Measurements from ENCODE around the gene STK16. TPM values are rescaled to one million over a fixed set of nuclear protein-coding genes. Genes with fewer than 3 reads are reported as not detected.
"Not testable (repeated sequence)": the region's sequence is repeated elsewhere in the genome, so short reads cannot be mapped to it uniquely, and the experiment has no call there.

STK16 gene
- total and polyA plus RNA-seq, 8 donors, result 1.2 to 55.9 (median 36.4) TPM

DNA sequence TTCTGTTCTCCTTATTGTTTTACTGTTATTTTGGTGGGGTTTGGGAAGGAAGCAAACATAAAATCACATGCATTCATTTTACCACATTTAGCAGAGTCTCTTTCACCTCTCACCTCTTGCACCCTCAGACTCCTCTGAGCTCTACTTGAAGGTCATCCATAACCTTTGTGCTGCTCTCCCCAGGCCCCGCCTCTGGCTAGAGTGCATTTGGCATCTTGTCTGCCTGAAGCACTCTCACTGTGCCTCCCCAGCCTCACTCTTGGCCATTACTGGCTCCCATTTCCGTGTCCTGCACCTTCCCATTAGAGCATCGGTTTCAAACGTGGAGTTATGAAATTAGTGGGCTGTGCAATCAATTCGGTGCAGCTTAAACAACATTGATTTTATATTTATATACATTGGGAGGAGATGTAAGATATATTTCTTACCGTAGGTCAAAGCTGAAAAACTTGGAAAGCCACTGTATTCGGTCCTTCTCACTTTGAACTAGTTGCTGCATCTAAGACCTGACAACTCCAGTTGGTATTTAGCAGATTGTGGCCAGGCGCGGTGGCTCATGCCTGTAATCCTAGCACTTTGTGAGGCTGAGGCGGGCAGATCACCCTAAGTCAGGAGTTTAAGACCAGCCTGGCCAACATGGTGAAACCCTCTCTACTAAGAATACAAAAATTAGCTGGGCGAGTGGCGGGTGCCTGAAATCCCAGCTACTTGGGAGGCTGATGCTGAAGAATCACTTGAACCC lies 45.6 kb upstream of the STK16 start:
- Histone ChIP-seq H3K27ac (no peak overlapping the region), H3K4me3 (no peak overlapping the region), H3K4me1 (peaks cover 0 to 9% (median 3%) of the 10 kb centered on the region in 4 donors), H3K9me3 (no peaks in the 10 kb centered on the region), H3K27me3 (peaks cover 0 to 8% (median 0%) of the 10 kb centered on the region in 3 donors), H3K36me3 (no peaks in the 10 kb centered on the region)
- TF ChIP-seq POLR2AphosphoS5 (IDR thresholded peaks at IDR 0.05) (no peak), POLR2A (IDR thresholded peaks at IDR 0.05) (no peak), EP300 (IDR thresholded peaks at IDR 0.05) (no peak)
- TF ChIP-seq, protein P1, sequence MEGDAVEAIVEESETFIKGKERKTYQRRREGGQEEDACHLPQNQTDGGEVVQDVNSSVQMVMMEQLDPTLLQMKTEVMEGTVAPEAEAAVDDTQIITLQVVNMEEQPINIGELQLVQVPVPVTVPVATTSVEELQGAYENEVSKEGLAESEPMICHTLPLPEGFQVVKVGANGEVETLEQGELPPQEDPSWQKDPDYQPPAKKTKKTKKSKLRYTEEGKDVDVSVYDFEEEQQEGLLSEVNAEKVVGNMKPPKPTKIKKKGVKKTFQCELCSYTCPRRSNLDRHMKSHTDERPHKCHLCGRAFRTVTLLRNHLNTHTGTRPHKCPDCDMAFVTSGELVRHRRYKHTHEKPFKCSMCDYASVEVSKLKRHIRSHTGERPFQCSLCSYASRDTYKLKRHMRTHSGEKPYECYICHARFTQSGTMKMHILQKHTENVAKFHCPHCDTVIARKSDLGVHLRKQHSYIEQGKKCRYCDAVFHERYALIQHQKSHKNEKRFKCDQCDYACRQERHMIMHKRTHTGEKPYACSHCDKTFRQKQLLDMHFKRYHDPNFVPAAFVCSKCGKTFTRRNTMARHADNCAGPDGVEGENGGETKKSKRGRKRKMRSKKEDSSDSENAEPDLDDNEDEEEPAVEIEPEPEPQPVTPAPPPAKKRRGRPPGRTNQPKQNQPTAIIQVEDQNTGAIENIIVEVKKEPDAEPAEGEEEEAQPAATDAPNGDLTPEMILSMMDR (IDR thresholded peaks at IDR 0.05), result no peak
- intact Hi-C loops (cut with DNase I; ENCODE audit: low total_unique reads), result no loop called here
- DNase-seq, result no peak
- 86 to 91% (median 88%) methylated on average over 12 of the region's 12 CpGs for WGBS, 5 donors

GRCh38 chr2:219200502-219201326 lies 44.6 kb upstream of the STK16 start:
- H3K36me3 ChIP-seq; H3K4me3 ChIP-seq; H3K27ac ChIP-seq; H3K27me3 ChIP-seq; H3K4me1 ChIP-seq; H3K9me3 ChIP-seq; intact Hi-C loops (cut with DNase I; ENCODE audit: low total_unique reads): not testable (repeated sequence)
- peak in 1 of 2 donors; percentile 5 for DNase-seq
- 68 to 75% (median 71%) methylated on average over 24 to 26 of the region's 26 CpGs for WGBS, 5 donors

GRCh38 chr2:219201331-219201730 lies 43.9 kb upstream of the STK16 start:
- H3K36me3 ChIP-seq; DNase-seq; H3K27me3 ChIP-seq; intact Hi-C loops (cut with DNase I; ENCODE audit: low total_unique reads); H3K27ac ChIP-seq; H3K4me3 ChIP-seq; H3K9me3 ChIP-seq: not testable (repeated sequence)
- peaks cover 0 to 15% (median 10%) of the 10 kb centered on the region in 4 donors for H3K4me1 ChIP-seq
- WGBS, 5 donors, result 88 to 92% (median 91%) methylated on average over 11 to 21 of the region's 21 CpGs

DNA sequence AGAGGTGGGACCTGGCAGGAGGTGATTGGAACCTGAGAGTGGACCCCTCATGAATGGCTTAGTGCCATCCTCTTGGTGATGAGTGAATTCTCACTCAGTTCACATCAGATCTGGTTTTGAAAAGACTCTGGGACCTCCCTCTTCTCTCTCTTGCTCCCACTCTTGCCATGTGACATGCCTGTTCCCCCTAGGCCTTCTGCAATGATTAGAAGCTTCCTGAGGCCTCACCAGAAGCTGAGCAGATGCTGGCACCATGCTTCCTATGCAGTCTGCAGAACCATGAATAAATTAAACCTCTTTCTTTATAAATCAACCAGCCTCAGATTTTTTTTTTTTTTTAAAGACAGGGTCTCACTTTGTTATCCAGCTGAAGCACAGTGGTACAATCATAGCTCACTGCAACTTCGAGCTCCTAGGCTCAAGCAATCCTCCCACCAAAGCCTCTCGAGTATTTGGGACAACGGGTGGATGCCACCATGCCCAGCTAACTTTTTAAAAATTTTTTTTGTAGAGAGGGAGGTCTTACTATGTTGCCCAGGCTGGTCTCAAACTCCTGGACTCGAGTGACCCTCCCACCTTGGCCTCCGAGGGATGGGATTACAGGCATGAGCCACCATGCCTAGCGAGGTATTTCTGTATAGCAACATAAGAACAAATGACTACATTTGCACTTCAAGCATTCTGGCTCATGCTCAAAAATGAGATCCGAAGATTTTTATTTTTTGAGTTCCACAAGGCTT lies 40.7 kb upstream of the STK16 start:
- H3K36me3 ChIP-seq, result peaks cover 9 to 19% (median 18%) of the 10 kb centered on the region in 4 donors
- no peaks in the 10 kb centered on the region for H3K9me3 ChIP-seq
- H3K27me3 ChIP-seq, result peaks cover 0 to 4% (median 0%) of the 10 kb centered on the region in 3 donors
- DNase-seq, result no peak
- WGBS, 5 donors, result 83 to 93% (median 89%) methylated on average over 7 of the region's 7 CpGs
- H3K27ac ChIP-seq, result no peak overlapping the region
- no peak overlapping the region for H3K4me3 ChIP-seq
- intact Hi-C loops (cut with DNase I; ENCODE audit: low total_unique reads), result no loop called here
- no peak for TF ChIP-seq POLR2AphosphoS5 (IDR thresholded peaks at IDR 0.05)
- TF ChIP-seq, protein P1 (IDR thresholded peaks at IDR 0.05), result no peak
- no peak for TF ChIP-seq EP300 (IDR thresholded peaks at IDR 0.05)
- no peak for TF ChIP-seq POLR2A (IDR thresholded peaks at IDR 0.05)
- peaks cover 15 to 38% (median 29%) of the 10 kb centered on the region in 4 donors for H3K4me1 ChIP-seq

GRCh38 chr2:219205165-219205538 lies 40.1 kb upstream of the STK16 start:
- Histone ChIP-seq H3K36me3 (peaks cover 15 to 25% (median 24%) of the 10 kb centered on the region in 4 donors), H3K4me3 (no peak overlapping the region), H3K4me1 (peaks cover 15 to 38% (median 29%) of the 10 kb centered on the region in 4 donors), H3K27me3 (no peaks in the 10 kb centered on the region), H3K9me3 (no peaks in the 10 kb centered on the region), H3K27ac (no peak overlapping the region)
- no peak for TF ChIP-seq POLR2A (IDR thresholded peaks at IDR 0.05)
- TF ChIP-seq, protein P1 (IDR thresholded peaks at IDR 0.05), result no peak
- TF ChIP-seq POLR2AphosphoS5 (IDR thresholded peaks at IDR 0.05), result no peak
- intact Hi-C loops (cut with DNase I; ENCODE audit: low total_unique reads), result no loop called here
- DNase-seq, result no peak
- 82 to 85% (median 84%) methylated on average over 5 of the region's 5 CpGs for WGBS, 5 donors

All from stomach (tissue), 9 donors.